Measurements from ENCODE around the gene GPR141.

The GPR141 gene

GRCh38 chr7:37751096-37751495 lies 67.5 kb downstream of the GPR141 start:
- no peak for TF ChIP-seq ZBTB7A (IDR thresholded peaks at IDR 0.05; ENCODE audit: low read depth)
- TF ChIP-seq TEAD4 (IDR thresholded peaks at IDR 0.05): no peak
- TF ChIP-seq NFIC (IDR thresholded peaks at IDR 0.05): no peak
- TF ChIP-seq TAF1 (IDR thresholded peaks at IDR 0.05; ENCODE audit: low read depth): no peak
- TF ChIP-seq MAX (IDR thresholded peaks at IDR 0.05): no peak
- TF ChIP-seq YY1 (IDR thresholded peaks at IDR 0.05; ENCODE audit: low read depth): no peak
- TF ChIP-seq USF1 (IDR thresholded peaks at IDR 0.05): no peak

GRCh38 chr7:37753398-37754050 lies 70.0 kb downstream of the GPR141 start:
- TF ChIP-seq RAD21 (IDR thresholded peaks at IDR 0.05; ENCODE audit: low read depth): no peak
- no peak for TF ChIP-seq EP300 (IDR thresholded peaks at IDR 0.05; ENCODE audit: borderline replicate concordance)

GRCh38 chr7:37756797-37757551 lies 73.4 kb downstream of the GPR141 start:
- TF ChIP-seq ZBTB7A (IDR thresholded peaks at IDR 0.05; ENCODE audit: low read depth): no peak
- no peak for TF ChIP-seq RAD21 (IDR thresholded peaks at IDR 0.05; ENCODE audit: low read depth)
- TF ChIP-seq CREB1 (IDR thresholded peaks at IDR 0.05; ENCODE audit: low read depth): no peak
- TF ChIP-seq MAX (IDR thresholded peaks at IDR 0.05): no peak
- TF ChIP-seq FOXM1 (IDR thresholded peaks at IDR 0.05; ENCODE audit: borderline replicate concordance, low read depth): no peak
- TF ChIP-seq YY1 (IDR thresholded peaks at IDR 0.05; ENCODE audit: low read depth): no peak
- TF ChIP-seq REST (IDR thresholded peaks at IDR 0.05; ENCODE audit: low read depth): no peak
- TF ChIP-seq TAF1 (IDR thresholded peaks at IDR 0.05; ENCODE audit: low read depth): no peak
- TF ChIP-seq EP300 (IDR thresholded peaks at IDR 0.05; ENCODE audit: borderline replicate concordance): no peak
- TF ChIP-seq CEBPB (IDR thresholded peaks at IDR 0.05): no peak

- no peak for TF ChIP-seq RAD21 (IDR thresholded peaks at IDR 0.05; ENCODE audit: low read depth)
- no peak for TF ChIP-seq CREB1 (IDR thresholded peaks at IDR 0.05; ENCODE audit: low read depth)
- no peak for TF ChIP-seq TCF12 (IDR thresholded peaks at IDR 0.05; ENCODE audit: low read depth)
- TF ChIP-seq TAF1 (IDR thresholded peaks at IDR 0.05; ENCODE audit: low read depth): no peak
- no peak for TF ChIP-seq USF1 (IDR thresholded peaks at IDR 0.05)
- no peak for TF ChIP-seq EP300 (IDR thresholded peaks at IDR 0.05; ENCODE audit: borderline replicate concordance)
- TF ChIP-seq CEBPB (IDR thresholded peaks at IDR 0.05): no peak
- no peak for TF ChIP-seq FOXM1 (IDR thresholded peaks at IDR 0.05; ENCODE audit: borderline replicate concordance, low read depth)
- no peak for TF ChIP-seq YY1 (IDR thresholded peaks at IDR 0.05; ENCODE audit: low read depth)
- TF ChIP-seq MAX (IDR thresholded peaks at IDR 0.05): no peak
- no peak for TF ChIP-seq REST (IDR thresholded peaks at IDR 0.05; ENCODE audit: low read depth)
Observed at GRCh38 chr7:37757563-37757962, 74.0 kb downstream of the GPR141 start.

- no peak for TF ChIP-seq REST (IDR thresholded peaks at IDR 0.05; ENCODE audit: low read depth)
- TF ChIP-seq CREB1 (IDR thresholded peaks at IDR 0.05; ENCODE audit: low read depth): no peak
- TF ChIP-seq MAX (IDR thresholded peaks at IDR 0.05): no peak
- no peak for TF ChIP-seq USF1 (IDR thresholded peaks at IDR 0.05)
- TF ChIP-seq TAF1 (IDR thresholded peaks at IDR 0.05; ENCODE audit: low read depth): no peak
- TF ChIP-seq RAD21 (IDR thresholded peaks at IDR 0.05; ENCODE audit: low read depth): no peak
- TF ChIP-seq TEAD4 (IDR thresholded peaks at IDR 0.05): no peak
Observed at GRCh38 chr7:37758501-37759045, 75.0 kb downstream of the GPR141 start.
